MCF 10A (cell line): ENCODE results near the gene C1QTNF1. TPM values are rescaled to one million over a fixed set of nuclear protein-coding genes. Genes with fewer than 3 reads are reported as not detected.

Experiments
- BruUV-seq: library from RNA; stranded (reverse); fragments of 400-500 nt; replicated peaks from 2 replicates; lab custom pipeline; 2021; lab: Mats Ljungman, UMichigan
- CTCF ChIA-PET: fragments of 300-600 bp; sonication (Branson Sonifier 250); formaldehyde crosslinking; extraction: SDS; loops from one replicate; lab custom pipeline; 2021; ENCODE audit warnings: antibody characterized with exemption, inconsistent platforms; lab: Yijun Ruan, JAX
- POLR2A ChIA-PET: fragments of 300-600, 350-650 bp; sonication (Branson Sonifier 250); formaldehyde crosslinking; extraction: SDS; loops from one replicate; lab custom pipeline; 2020; ENCODE audit warnings: antibody characterized with exemption, inconsistent platforms; lab: Yijun Ruan, JAX
- DNase-seq: peaks from one replicate; pipeline ENCODE4 v3.0.0-alpha.2; 2018; ENCODE audit not compliant: unreplicated experiment
- H3K27ac Mint-ChIP-seq: one replicate; pipeline ENCODE4 v1.8.0; 2022; ENCODE audit warnings: mild to moderate bottlenecking, low read depth, mixed read lengths; ENCODE audit not compliant: unreplicated experiment
- H3K27me3 Mint-ChIP-seq: one replicate; pipeline ENCODE4 v1.8.0; 2022; ENCODE audit warnings: mixed read lengths; ENCODE audit not compliant: insufficient read depth, unreplicated experiment
- H3K36me3 Mint-ChIP-seq: one replicate; pipeline ENCODE4 v1.8.0; 2022; ENCODE audit warnings: mild to moderate bottlenecking, moderate library complexity, mixed read lengths; ENCODE audit not compliant: insufficient read depth, unreplicated experiment
- H3K4me1 Mint-ChIP-seq: one replicate; pipeline ENCODE4 v1.8.0; 2022; ENCODE audit warnings: mixed read lengths; ENCODE audit not compliant: insufficient read depth, unreplicated experiment
- H3K4me3 Mint-ChIP-seq: one replicate; pipeline ENCODE4 v1.8.0; 2022; ENCODE audit warnings: mild to moderate bottlenecking, moderate library complexity, mixed read lengths; ENCODE audit not compliant: unreplicated experiment
- H3K9me3 Mint-ChIP-seq: one replicate; pipeline ENCODE4 v1.8.0; 2022; ENCODE audit warnings: mixed read lengths; ENCODE audit not compliant: unreplicated experiment
- intact Hi-C: fragments of 100-400 bp; cut with micrococcal nuclease; formaldehyde crosslinking; loops from 2 replicates; pipeline ENCODE4 v1.14.1; 2022
- total RNA-seq: library from RNA; stranded (reverse); gene quantifications from 2 replicates; pipeline ENCODE4 v1.2.3, GENCODE V29; 2022
- TF ChIP-seq, protein P1 (sequence below): fragments of 200-600 bp; IDR thresholded peaks from one replicate; pipeline ENCODE4 v1.8.0; 2022; ENCODE audit warnings: antibody characterized with exemption, mild to moderate bottlenecking; ENCODE audit not compliant: unreplicated experiment

The C1QTNF1 gene
- total RNA-seq, 1 experiment from 2014 or later, result 3.0 TPM

DNA sequence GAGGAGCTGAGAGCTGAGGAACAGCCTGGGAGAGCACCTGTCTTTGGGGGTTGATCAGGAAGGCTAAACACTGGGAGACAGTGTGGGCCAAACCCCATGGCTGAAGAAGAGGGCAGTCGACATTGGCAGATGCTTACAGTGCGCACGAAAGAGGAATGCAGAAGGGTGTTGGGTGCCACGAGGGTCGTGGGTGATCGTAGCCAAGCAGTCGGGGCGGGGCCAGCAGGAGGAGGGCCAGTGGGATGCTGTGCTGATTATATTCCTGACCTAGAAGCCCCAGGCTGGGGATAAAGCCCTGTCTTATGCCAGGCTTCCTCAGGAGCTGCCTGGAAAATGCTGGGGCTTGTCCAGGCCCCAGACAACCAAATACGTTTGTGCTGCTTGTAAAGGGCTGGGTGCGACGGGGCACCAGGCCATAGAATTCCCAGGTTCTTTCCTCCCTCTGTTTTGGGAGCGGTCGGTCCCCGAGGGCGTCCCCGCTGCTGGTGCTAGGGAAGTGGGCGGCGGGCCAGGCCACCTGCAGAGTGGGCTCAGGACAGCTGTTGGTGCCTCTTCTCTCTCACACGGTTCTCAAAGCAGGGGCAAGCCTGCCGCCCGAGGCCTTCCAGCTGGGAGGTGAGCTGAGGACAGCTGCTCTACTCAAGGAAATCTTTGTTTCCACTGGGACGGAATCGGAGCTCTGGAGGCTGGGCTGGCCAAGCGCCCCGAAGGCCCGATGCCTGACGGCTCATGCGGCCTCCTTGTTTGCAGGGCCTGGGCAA lies 10.0 kb downstream of the C1QTNF1 start:
- no peaks in the 10 kb centered on the region for H3K27me3 Mint-ChIP-seq
- ChIA-PET CTCF (interaction anchor here (0.6 to 6.1 kb wide), 4 partner anchors 8 to 715 kb away, joined by 3 to 29 read pairs (median 7); no protein-coding TSS in a partner anchor), POLR2A (interaction anchor here (1.3 kb wide), 2 partner anchors 14 kb away, joined by 3 to 4 read pairs; no protein-coding TSS in a partner anchor)
- no peak for DNase-seq
- no TSS peak for BruUV-seq
- no peak overlapping the region for H3K4me3 Mint-ChIP-seq
- no peaks in the 10 kb centered on the region for H3K9me3 Mint-ChIP-seq
- intact Hi-C loops, result no loop called here
- TF ChIP-seq, protein P1, sequence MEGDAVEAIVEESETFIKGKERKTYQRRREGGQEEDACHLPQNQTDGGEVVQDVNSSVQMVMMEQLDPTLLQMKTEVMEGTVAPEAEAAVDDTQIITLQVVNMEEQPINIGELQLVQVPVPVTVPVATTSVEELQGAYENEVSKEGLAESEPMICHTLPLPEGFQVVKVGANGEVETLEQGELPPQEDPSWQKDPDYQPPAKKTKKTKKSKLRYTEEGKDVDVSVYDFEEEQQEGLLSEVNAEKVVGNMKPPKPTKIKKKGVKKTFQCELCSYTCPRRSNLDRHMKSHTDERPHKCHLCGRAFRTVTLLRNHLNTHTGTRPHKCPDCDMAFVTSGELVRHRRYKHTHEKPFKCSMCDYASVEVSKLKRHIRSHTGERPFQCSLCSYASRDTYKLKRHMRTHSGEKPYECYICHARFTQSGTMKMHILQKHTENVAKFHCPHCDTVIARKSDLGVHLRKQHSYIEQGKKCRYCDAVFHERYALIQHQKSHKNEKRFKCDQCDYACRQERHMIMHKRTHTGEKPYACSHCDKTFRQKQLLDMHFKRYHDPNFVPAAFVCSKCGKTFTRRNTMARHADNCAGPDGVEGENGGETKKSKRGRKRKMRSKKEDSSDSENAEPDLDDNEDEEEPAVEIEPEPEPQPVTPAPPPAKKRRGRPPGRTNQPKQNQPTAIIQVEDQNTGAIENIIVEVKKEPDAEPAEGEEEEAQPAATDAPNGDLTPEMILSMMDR, result no peak
- H3K4me1 Mint-ChIP-seq, result peaks cover 40% of the 10 kb centered on the region
- H3K36me3 Mint-ChIP-seq, result peaks cover 11% of the 10 kb centered on the region
- H3K27ac Mint-ChIP-seq, result no peak overlapping the region

DNA sequence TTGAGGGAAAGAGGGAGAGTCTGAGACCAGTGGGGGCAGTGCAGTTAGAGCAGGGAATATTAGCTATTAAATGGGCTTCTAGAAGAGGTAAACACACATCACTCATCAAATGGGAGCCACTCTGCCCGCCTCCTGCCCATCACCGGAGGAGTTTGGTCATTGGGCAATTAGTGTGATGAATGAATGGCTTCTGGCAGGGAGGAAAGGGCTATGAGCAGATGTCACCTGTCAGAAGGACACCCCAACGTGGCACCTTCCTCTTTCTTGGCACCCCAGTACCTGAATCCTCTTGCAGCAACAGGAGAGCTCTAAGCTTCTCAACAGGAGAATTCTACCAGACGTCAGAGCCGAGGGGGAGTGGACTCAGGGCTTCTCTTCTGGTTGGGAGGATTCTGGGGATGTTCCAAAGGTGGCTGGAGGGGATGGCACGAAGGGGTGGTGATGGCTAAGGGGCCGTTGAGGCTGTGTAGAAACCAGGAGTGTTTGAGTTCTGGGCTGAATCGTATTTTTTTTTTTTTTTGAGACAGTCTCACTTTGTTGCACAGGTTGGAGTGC lies 11.0 kb downstream of the C1QTNF1 start:
- peaks cover 44% of the 10 kb centered on the region for H3K4me1 Mint-ChIP-seq
- no TSS peak for BruUV-seq
- H3K4me3 Mint-ChIP-seq, result no peak overlapping the region
- DNase-seq, result no peak
- peak overlapping the region; percentile 54 for H3K27ac Mint-ChIP-seq
- H3K9me3 Mint-ChIP-seq, result no peaks in the 10 kb centered on the region
- TF ChIP-seq, protein P1, result no peak
- peaks cover 11% of the 10 kb centered on the region for H3K36me3 Mint-ChIP-seq
- intact Hi-C loops, result no loop called here
- ChIA-PET POLR2A (interaction anchor here (0.7 to 4.3 kb wide), 4 partner anchors 8 to 40 kb away, joined by 3 to 41 read pairs (median 6); partner anchors contain the start of gene ENGASE), CTCF (interaction anchor here (0.5 to 6.1 kb wide), 6 partner anchors 10 to 359 kb away, joined by 3 to 29 read pairs (median 4); no protein-coding TSS in a partner anchor)
- no peaks in the 10 kb centered on the region for H3K27me3 Mint-ChIP-seq

DNA sequence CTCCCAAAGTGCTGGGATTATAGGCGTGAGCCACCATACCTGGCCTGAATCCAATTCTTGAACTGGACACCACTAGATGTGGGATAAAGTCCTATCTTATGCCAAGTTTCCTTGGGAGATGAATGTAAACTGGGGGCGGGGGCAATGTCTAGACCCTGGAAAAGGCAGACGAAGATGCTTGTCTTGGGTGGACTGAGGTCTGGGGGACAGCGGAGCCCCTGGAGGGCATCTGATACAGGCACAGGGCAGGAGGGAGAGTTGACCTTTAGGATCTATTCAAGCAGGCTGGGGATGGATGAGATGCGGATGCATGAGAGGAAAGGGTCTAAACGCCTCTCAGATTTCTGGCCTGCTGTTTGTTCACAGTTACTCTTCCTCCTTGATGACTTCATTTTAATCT lies 11.7 kb downstream of the C1QTNF1 start:
- H3K27ac Mint-ChIP-seq, result peak overlapping the region; percentile 54
- no peaks in the 10 kb centered on the region for H3K9me3 Mint-ChIP-seq
- ChIA-PET POLR2A (interaction anchor here (0.6 to 4.3 kb wide), 5 partner anchors 9 to 337 kb away, joined by 3 to 41 read pairs (median 4); partner anchors contain the start of gene ENGASE), CTCF (interaction anchor here (0.7 to 6.1 kb wide), 7 partner anchors 9 to 358 kb away, joined by 3 to 29 read pairs (median 4); no protein-coding TSS in a partner anchor)
- TF ChIP-seq, protein P1, result no peak
- peaks cover 11% of the 10 kb centered on the region for H3K36me3 Mint-ChIP-seq
- H3K4me3 Mint-ChIP-seq, result no peak overlapping the region
- BruUV-seq, result no TSS peak
- intact Hi-C loops, result no loop called here
- no peak for DNase-seq
- no peaks in the 10 kb centered on the region for H3K27me3 Mint-ChIP-seq
- H3K4me1 Mint-ChIP-seq, result peaks cover 42% of the 10 kb centered on the region

DNA sequence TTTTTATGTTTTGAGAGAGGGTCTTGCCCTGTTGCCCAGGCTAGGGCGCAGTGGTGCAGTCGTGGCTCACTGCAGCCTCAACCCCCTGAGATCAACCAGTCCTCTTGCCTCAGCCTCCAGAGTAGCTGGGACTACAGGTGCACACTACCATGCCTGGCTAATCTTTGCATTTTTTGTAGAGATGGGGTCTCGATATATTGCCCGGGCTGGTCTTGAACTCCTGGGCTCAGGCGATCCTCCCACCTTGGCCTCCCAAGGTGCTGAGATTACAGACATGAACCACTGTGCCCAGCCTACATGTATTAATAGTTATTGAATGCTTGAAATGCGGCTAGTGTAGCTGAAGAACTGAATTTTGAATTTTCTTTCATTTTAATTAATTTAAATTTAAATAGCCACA lies 12.2 kb downstream of the C1QTNF1 start:
- Mint-ChIP-seq H3K4me1 (peaks cover 46% of the 10 kb centered on the region), H3K27me3 (no peaks in the 10 kb centered on the region), H3K4me3 (no peak overlapping the region), H3K36me3 (peaks cover 11% of the 10 kb centered on the region), H3K27ac (peak overlapping the region; percentile 95), H3K9me3 (no peaks in the 10 kb centered on the region)
- ChIA-PET POLR2A (interaction anchor here (0.6 to 4.3 kb wide), 6 partner anchors 9 to 336 kb away, joined by 3 to 41 read pairs (median 4); partner anchors contain the start of gene ENGASE), CTCF (interaction anchor here (0.7 to 6.1 kb wide), 10 partner anchors 9 to 357 kb away, joined by 3 to 29 read pairs (median 3); no protein-coding TSS in a partner anchor)
- intact Hi-C loops, result no loop called here
- DNase-seq, result no peak
- TSS peak; percentile 90 for BruUV-seq
- TF ChIP-seq, protein P1, result no peak
